ENCODE results near the gene C2CD4D. TPM values are rescaled to one million over a fixed set of nuclear protein-coding genes. Genes with fewer than 3 reads are reported as not detected.

Gene C2CD4D
- total RNA-seq, 1 experiment from 2014 or later, result 0.58 TPM

- DNase-seq (no peak), ATAC-seq (no peak)
- intact Hi-C loops (cut with micrococcal nuclease), result no loop called here
- no peaks in the 10 kb centered on the region for H3F3A ChIP-seq (ENCODE audit: low read length, unreplicated experiment)
- no TSS peak for BruUV-seq (replicated peaks)
- ChIA-PET CTCF (no interaction called here), POLR2A (ENCODE audit: unreplicated experiment) (no interaction called here)
- H3K9me3 ChIP-seq (ENCODE audit: low read length), result no peaks in the 10 kb centered on the region
- H3K9me2 ChIP-seq (replicated peaks; ENCODE audit: low read length), result no peaks in the 10 kb centered on the region
- no peaks in the 10 kb centered on the region for H3K79me2 ChIP-seq (ENCODE audit: low read length)
- H3K9ac ChIP-seq (ENCODE audit: low read length), result no peak overlapping the region
- peaks cover 8% of the 10 kb centered on the region; the same call in 1 of the 2 replicates for H3K4me1 ChIP-seq (ENCODE audit: insufficient read depth, low read length)
- no peaks in the 10 kb centered on the region for H4K20me1 ChIP-seq (ENCODE audit: low read length)
- no peak for TF ChIP-seq CTCF (conservative IDR thresholded peaks at IDR 0.05; ENCODE audit: low read depth, low read length)
- TF ChIP-seq EZH2 (IDR thresholded peaks at IDR 0.05; ENCODE audit: low read length, unreplicated experiment), result no peak
- TF ChIP-seq EZH2phosphoT487 (IDR thresholded peaks at IDR 0.05; ENCODE audit: borderline replicate concordance, low read length), result no peak
- H3K27me3 ChIP-seq (ENCODE audit: low read length), result no peaks in the 10 kb centered on the region
- H3K27ac ChIP-seq (ENCODE audit: low read length), result no peak overlapping the region
- no peak overlapping the region for H3K4me3 ChIP-seq (ENCODE audit: low read length)
- no peak overlapping the region for H2AFZ ChIP-seq (ENCODE audit: low read length)
- no peak overlapping the region for H3K4me2 ChIP-seq (ENCODE audit: low read length)
- no peaks in the 10 kb centered on the region for H3K36me3 ChIP-seq (ENCODE audit: low read depth, low read length)
These were observed 11.8 kb downstream of the C2CD4D start for GRCh38 chr1:151827853-151828252.

DNA sequence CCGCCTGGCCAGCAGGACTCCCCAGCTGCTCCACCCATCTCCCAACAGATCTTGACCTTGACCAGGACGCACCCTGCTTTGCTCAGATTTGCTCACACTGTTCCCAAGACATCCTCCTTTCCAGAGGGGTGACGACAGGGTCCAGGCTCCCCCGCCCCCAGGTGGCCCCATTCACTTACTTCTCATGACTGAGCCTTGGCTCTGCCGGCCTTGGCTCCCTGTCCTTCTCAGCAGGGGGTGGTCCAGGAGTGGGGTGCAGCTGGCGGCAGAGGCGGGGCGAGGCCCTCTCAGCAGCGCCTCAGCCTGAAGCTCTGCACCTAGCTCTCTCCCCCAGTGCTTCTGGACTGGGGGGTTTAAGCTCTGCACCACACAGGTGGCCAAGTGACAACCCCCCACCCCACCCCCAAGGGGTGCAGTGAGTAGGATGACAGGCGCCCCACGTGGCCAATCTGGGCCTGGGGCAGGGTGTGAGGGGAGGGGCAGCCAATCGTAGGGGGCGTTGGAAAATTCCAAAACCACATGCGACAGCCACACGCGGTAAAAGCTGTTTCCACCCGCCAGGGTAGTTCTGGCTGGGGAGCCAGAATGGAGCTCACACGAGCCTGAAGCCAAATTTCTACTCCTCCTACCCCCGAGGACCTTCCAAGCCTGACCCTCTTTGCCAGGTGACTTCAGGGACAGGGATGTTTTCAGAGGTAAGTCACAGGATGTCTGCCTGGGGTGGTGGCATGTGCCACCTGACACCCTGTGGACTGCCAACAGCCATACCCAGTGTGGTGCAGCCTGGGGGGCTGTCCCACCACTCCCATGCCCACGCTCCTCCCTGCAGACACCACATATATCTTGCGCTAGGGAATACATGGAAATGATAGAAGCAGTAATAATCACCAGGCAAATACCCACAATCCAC lies 13.6 kb downstream of the C2CD4D start:
- Histone ChIP-seq H3K9me2 (replicated peaks; ENCODE audit: low read length) (no peaks in the 10 kb centered on the region), H3K9ac (ENCODE audit: low read length) (no peak overlapping the region), H3K4me1 (ENCODE audit: insufficient read depth, low read length) (no peaks in the 10 kb centered on the region; the same call in 1 of the 2 replicates), H2AFZ (ENCODE audit: low read length) (no peak overlapping the region), H4K20me1 (ENCODE audit: low read length) (no peaks in the 10 kb centered on the region), H3K4me3 (ENCODE audit: low read length) (no peak overlapping the region), H3F3A (ENCODE audit: low read length, unreplicated experiment) (no peaks in the 10 kb centered on the region), H3K79me2 (ENCODE audit: low read length) (no peaks in the 10 kb centered on the region), H3K27me3 (ENCODE audit: low read length) (no peaks in the 10 kb centered on the region), H3K4me2 (ENCODE audit: low read length) (no peak overlapping the region), H3K9me3 (ENCODE audit: low read length) (no peaks in the 10 kb centered on the region), H3K36me3 (ENCODE audit: low read depth, low read length) (no peaks in the 10 kb centered on the region), H3K27ac (ENCODE audit: low read length) (no peak overlapping the region)
- TF ChIP-seq EZH2phosphoT487 (IDR thresholded peaks at IDR 0.05; ENCODE audit: borderline replicate concordance, low read length), result no peak
- TF ChIP-seq CTCF (conservative IDR thresholded peaks at IDR 0.05; ENCODE audit: low read depth, low read length), result no peak
- no peak for TF ChIP-seq EZH2 (IDR thresholded peaks at IDR 0.05; ENCODE audit: low read length, unreplicated experiment)
- ATAC-seq, result no peak
- intact Hi-C loops (cut with micrococcal nuclease), result no loop called here
- POLR2A ChIA-PET (ENCODE audit: unreplicated experiment), result no interaction called here
- CTCF ChIA-PET, result no interaction called here
- no TSS peak for BruUV-seq (replicated peaks)
- DNase-seq, result no peak

DNA sequence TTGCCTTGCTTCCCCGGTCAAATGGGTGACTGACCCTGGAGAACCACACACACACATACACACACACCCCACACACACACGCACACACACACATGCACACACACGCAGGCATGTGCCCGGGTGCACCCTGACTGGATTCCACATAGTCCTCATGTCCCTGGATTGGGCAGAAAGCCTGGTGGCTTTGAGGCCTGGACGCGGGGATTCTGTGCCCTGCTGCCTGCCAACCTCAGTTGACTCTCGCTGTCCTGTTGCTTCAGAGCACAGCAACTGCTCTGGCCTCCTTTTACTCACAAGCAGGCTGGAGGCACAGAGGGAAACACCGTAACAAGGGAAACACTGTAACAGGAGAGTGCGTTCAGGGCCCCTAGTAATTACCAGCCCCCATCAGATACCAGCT lies 14.4 kb downstream of the C2CD4D start:
- H3K36me3 ChIP-seq (ENCODE audit: low read depth, low read length), result no peaks in the 10 kb centered on the region
- H3F3A ChIP-seq (ENCODE audit: low read length, unreplicated experiment), result no peaks in the 10 kb centered on the region
- H3K27me3 ChIP-seq (ENCODE audit: low read length), result no peaks in the 10 kb centered on the region
- DNase-seq (no peak), ATAC-seq (no peak)
- H3K4me3 ChIP-seq (ENCODE audit: low read length), result no peak overlapping the region
- H3K4me2 ChIP-seq (ENCODE audit: low read length), result no peak overlapping the region
- no peak overlapping the region for H3K27ac ChIP-seq (ENCODE audit: low read length)
- H3K9ac ChIP-seq (ENCODE audit: low read length), result no peak overlapping the region
- intact Hi-C loops (cut with micrococcal nuclease), result no loop called here
- ChIA-PET POLR2A (ENCODE audit: unreplicated experiment) (no interaction called here), CTCF (no interaction called here)
- no TSS peak for BruUV-seq (replicated peaks)
- H2AFZ ChIP-seq (ENCODE audit: low read length), result no peak overlapping the region
- H3K9me2 ChIP-seq (replicated peaks; ENCODE audit: low read length), result no peaks in the 10 kb centered on the region
- no peaks in the 10 kb centered on the region for H4K20me1 ChIP-seq (ENCODE audit: low read length)
- no peaks in the 10 kb centered on the region for H3K79me2 ChIP-seq (ENCODE audit: low read length)
- H3K9me3 ChIP-seq (ENCODE audit: low read length), result no peaks in the 10 kb centered on the region
- H3K4me1 ChIP-seq (ENCODE audit: insufficient read depth, low read length), result peaks cover 4% of the 10 kb centered on the region; the same call in 1 of the 2 replicates
- TF ChIP-seq EZH2phosphoT487 (IDR thresholded peaks at IDR 0.05; ENCODE audit: borderline replicate concordance, low read length) (no peak), EZH2 (IDR thresholded peaks at IDR 0.05; ENCODE audit: low read length, unreplicated experiment) (no peak), CTCF (conservative IDR thresholded peaks at IDR 0.05; ENCODE audit: low read depth, low read length) (no peak)
